GM12878 (cell line): ENCODE results near the gene SPSB2. TPM values are rescaled to one million over a fixed set of nuclear protein-coding genes. Genes with fewer than 3 reads are reported as not detected.

Experiments
- ATAC-seq: fragments of 200-7000 bp; cut with Tn5 transposase; 3 replicates; pipeline ENCODE4 v1.9.1; 2020; ENCODE audit warnings: mild to moderate bottlenecking, moderate library complexity
- BruUV-seq: library from RNA; stranded (reverse); fragments of 400-500 nt; replicated peaks from 2 replicates; lab custom pipeline; 2021; lab: Mats Ljungman, UMichigan
- CTCF ChIA-PET: fragments of 300-600 bp; sonication (Branson Sonifier 250); formaldehyde crosslinking; extraction: SDS; loops from one replicate; lab custom pipeline; 2021; ENCODE audit warnings: inconsistent platforms; lab: Yijun Ruan, JAX
- POLR2A ChIA-PET: fragments of 350-600 bp; formaldehyde crosslinking; extraction: SDS; loops from one replicate; lab custom pipeline; 2021; ENCODE audit warnings: inconsistent platforms; lab: Charles Lee
- RAD21 ChIA-PET: fragments of 300-600 bp; sonication (Branson Sonifier 250); formaldehyde crosslinking; loops from one replicate; lab custom pipeline; 2023; ENCODE audit warnings: antibody characterized with exemption; ENCODE audit not compliant: unreplicated experiment; lab: Charles Lee
- SMC1A ChIA-PET: fragments of 300-600 bp; sonication (Branson Sonifier 250); formaldehyde crosslinking; loops from one replicate; lab custom pipeline; 2023; ENCODE audit not compliant: unreplicated experiment, uncharacterized antibody; lab: Charles Lee
- DNase-seq: peaks from one replicate; pipeline ENCODE4 v3.0.0-alpha.2; 2011; ENCODE audit warnings: low read depth, low spot score
- FAIRE-seq: peaks from 3 replicates; lab custom pipeline; 2011; peaks lifted over from hg19 to GRCh38; lab: Jason Lieb, UNC
- H2AFZ ChIP-seq: 2 replicates; pipeline ENCODE4 v1.6.0; 2011; ENCODE audit warnings: low read depth, low read length, control low read depth; ENCODE audit not compliant: control insufficient read depth
- H3K27ac ChIP-seq: 2 replicates; pipeline ENCODE4 v1.5.1; 2011; ENCODE audit warnings: control low read depth; ENCODE audit not compliant: control insufficient read depth, insufficient read depth
- H3K27me3 ChIP-seq, 2 experiments: replicated peaks in 1 of 2; 2 replicates each; pipeline versions ENCODE4 v1.6.0 to v1.6.1; 2011; ENCODE audit warnings: low read length in 1 of 2; ENCODE audit not compliant: control insufficient read depth in 2 of 2, insufficient read depth in 2 of 2
- H3K36me3 ChIP-seq, 2 experiments: 2 replicates each; pipeline ENCODE4 v1.5.1; 2011; ENCODE audit warnings: low read length in 1 of 2; ENCODE audit not compliant: control insufficient read depth in 2 of 2, insufficient read depth in 2 of 2
- H3K4me1 ChIP-seq: 2 replicates; pipeline ENCODE4 v1.6.1; 2011; ENCODE audit warnings: mild to moderate bottlenecking, low read length, moderate library complexity, mixed read lengths; ENCODE audit not compliant: control insufficient read depth, insufficient read depth
- H3K4me2 ChIP-seq: 2 replicates; pipeline ENCODE4 v1.6.0; 2011; ENCODE audit warnings: control low read depth; ENCODE audit not compliant: control insufficient read depth, insufficient read depth
- H3K4me3 ChIP-seq: fragments of 200-600 bp; sonication (generic); 2 replicates; pipeline ENCODE4 v1.5.1; 2016
- H3K79me2 ChIP-seq: 2 replicates; pipeline ENCODE4 v1.6.0; 2011; ENCODE audit warnings: low read length; ENCODE audit not compliant: control insufficient read depth, insufficient read depth
- H3K9ac ChIP-seq: 2 replicates; pipeline ENCODE4 v1.8.0; 2011; ENCODE audit warnings: low read length, control low read depth, mixed read lengths; ENCODE audit not compliant: control insufficient read depth, insufficient read depth
- H3K9me3 ChIP-seq: replicated peaks from 3 replicates; pipeline ENCODE4 v1.5.1; 2011; ENCODE audit warnings: mild to moderate bottlenecking, low read length; ENCODE audit not compliant: control insufficient read depth, insufficient read depth
- H4K20me1 ChIP-seq: 2 replicates; pipeline ENCODE4 v1.6.0; 2011; ENCODE audit not compliant: control insufficient read depth, insufficient read depth
- DPF2 ChIP-seq: fragments of 450-650 bp; IDR thresholded peaks from 2 replicates; pipeline ENCODE4 v1.6.1; 2017; ENCODE audit warnings: mild to moderate bottlenecking
- EED ChIP-seq: sonication (generic); IDR thresholded peaks from 2 replicates; pipeline ENCODE4 v1.6.1; 2016; ENCODE audit warnings: antibody characterized with exemption, low read depth
- HDAC2 ChIP-seq: fragments of 200-600 bp; sonication (generic); IDR thresholded peaks from 2 replicates; pipeline ENCODE4 v1.6.1; 2017
- IKZF1 ChIP-seq: fragments of 450-650 bp; conservative IDR thresholded peaks from 2 replicates; pipeline ENCODE4 v1.6.1; 2017; ENCODE audit warnings: antibody characterized with exemption, mild to moderate bottlenecking
- IKZF2 ChIP-seq, 2 experiments: fragments of 450-650 bp; IDR thresholded peaks; 2 replicates each; pipeline ENCODE4 v1.6.1; 2017; ENCODE audit warnings: mild to moderate bottlenecking in 2 of 2, moderate library complexity in 2 of 2
- MEF2B ChIP-seq: fragments of 450-650 bp; IDR thresholded peaks from 2 replicates; pipeline ENCODE4 v1.6.1; 2018; ENCODE audit warnings: mild to moderate bottlenecking, moderate library complexity; ENCODE audit not compliant: partially characterized antibody, poor library complexity, severe bottlenecking
- NFIC ChIP-seq: IDR thresholded peaks from 2 replicates; pipeline ENCODE4 v1.6.1; 2012; ENCODE audit warnings: low read depth, mild to moderate bottlenecking, inconsistent platforms, low read length, moderate library complexity
- PBX3 ChIP-seq: IDR thresholded peaks from 2 replicates; pipeline ENCODE4 v1.6.1; 2011; ENCODE audit warnings: mild to moderate bottlenecking, low read depth, low read length, moderate library complexity; ENCODE audit not compliant: insufficient replicate concordance
- RELA ChIP-seq: fragments of 450-650 bp; IDR thresholded peaks from 2 replicates; pipeline ENCODE4 v1.8.0; 2014; ENCODE audit warnings: borderline replicate concordance; ENCODE audit not compliant: partially characterized antibody
- RUNX3 ChIP-seq: IDR thresholded peaks from 2 replicates; pipeline ENCODE4 v1.6.1; 2012; ENCODE audit warnings: low read length, inconsistent platforms
- SPI1 ChIP-seq: IDR thresholded peaks from 2 replicates; pipeline ENCODE4 v1.6.1; 2011; ENCODE audit warnings: low read depth, mild to moderate bottlenecking, low read length, moderate library complexity, borderline replicate concordance; ENCODE audit not compliant: insufficient read depth
- TARDBP ChIP-seq: IDR thresholded peaks from 2 replicates; pipeline ENCODE4 v1.6.1; 2016; ENCODE audit warnings: borderline replicate concordance
- WGBS: methylation state at CpG from one replicate; pipeline ENCODE4 v1.1.6; 2016; ENCODE audit warnings: low lambda C conversion rate; ENCODE audit not compliant: insufficient replicate concordance, insufficient coverage; ENCODE audit errors: missing lambda C conversion rate; 5-methylcytosine and 5-hydroxymethylcytosine counted together
- in situ Hi-C: fragments of 300-500 bp; cut with MboI; formaldehyde crosslinking; loops from 9 replicates; pipeline ENCODE4 v1.14.3; 2018; ENCODE audit warnings: mixed read lengths
- intact Hi-C: fragments of 100-400 bp; cut with micrococcal nuclease; formaldehyde crosslinking; loops from one replicate; pipeline ENCODE4 v1.14.2; 2022; ENCODE audit not compliant: unreplicated experiment
- polyA plus RNA-seq, 11 experiments: library from polyadenylated mRNA; depleted of rRNA in 4 of 11; unstranded in 6 of 11; stranded (reverse) in 5 of 11; fragments of >200 nt; fragmentation: Nextera tagmentation in 4 of 11; fragmentation: Illumina TruSeq in 1 of 11; extraction: Ambion mirVana in 4 of 11; extraction: Trizol in 1 of 11; gene quantifications; 1 replicate in 1 of 11; 2 replicates in 10 of 11; pipeline versions ENCODE4 v1.2.1 to v1.2.3, GENCODE V29; 2011 to 2016; ENCODE audit warnings: inconsistent platforms in 2 of 11, missing spikeins in 2 of 11, low read depth in 1 of 11
- total RNA-seq, 4 experiments: library from RNA; depleted of rRNA in 3 of 4; stranded (reverse); fragments of >200 nt in 3 of 4; fragmentation: Illumina TruSeq in 1 of 4; extraction: Trizol in 1 of 4; gene quantifications; 2 replicates each; pipeline versions ENCODE4 v1.2.1 to v1.2.3, GENCODE V29; 2013 to 2021
- TF ChIP-seq, protein P1 (sequence below): fragments of 450-650 bp; IDR thresholded peaks from 2 replicates; pipeline ENCODE4 v1.6.1; 2017; ENCODE audit warnings: low read depth, mild to moderate bottlenecking, moderate library complexity

The SPSB2 gene
- total and polyA plus RNA-seq, 10 of the 15 experiments (the other 5 are each of a cell fraction or from before 2014, with no cell fraction given) = 0.08 to 5.6 (median 2.7) TPM

DNA sequence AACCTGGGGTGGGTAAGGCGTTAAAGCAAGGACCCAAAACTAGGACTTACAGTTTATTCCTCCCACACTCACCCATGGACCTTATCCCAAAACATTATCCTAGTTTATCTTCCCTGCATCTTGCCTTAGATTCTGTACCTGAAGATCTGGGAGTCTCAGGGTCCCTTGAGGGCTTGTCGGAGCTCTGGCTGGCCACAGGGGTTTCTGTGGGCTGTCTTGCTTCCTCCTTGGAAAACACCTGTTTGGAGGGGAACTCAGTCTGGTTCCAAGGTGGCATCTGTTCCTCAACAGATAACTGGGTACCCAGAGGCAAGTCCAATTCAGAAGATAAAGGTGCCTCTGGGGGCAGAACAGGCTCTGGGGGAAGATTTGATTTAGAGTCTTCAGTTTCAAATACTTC, 23.7 kb downstream of the SPSB2 start:
- H3K36me3 ChIP-seq = peaks cover 0 to 15% of the 10 kb centered on the region in 2 experiments; a peak in 3 of 4 replicates
- peak overlapping the region; percentile 71; the same call in 1 of the 2 replicates for H3K9ac ChIP-seq
- 50% methylated on average over 2 of the region's 2 CpGs for WGBS
- no peaks in the 10 kb centered on the region for H3K27me3 ChIP-seq
- ChIA-PET SMC1A (interaction anchor here (1.4 to 5.0 kb wide), 5 partner anchors 9 to 83 kb away, joined by 3 to 22 read pairs (median 3); partner anchors contain the start of genes GNB3 and SPSB2), POLR2A (interaction anchor here (0.6 to 8.9 kb wide), 8 partner anchors 13 to 181 kb away, joined by 3 to 84 read pairs (median 4); partner anchors contain the start of genes SPSB2 and TPI1), CTCF (interaction anchor here (0.6 to 9.9 kb wide), 7 partner anchors 10 to 469 kb away, joined by 3 to 173 read pairs (median 5); partner anchors contain the start of genes SPSB2 and TPI1), RAD21 (interaction anchor here (1.0 to 1.6 kb wide), 2 partner anchors 9 to 97 kb away, joined by 3 to 6 read pairs; partner anchors contain the start of gene GNB3)
- peak overlapping the region; percentile 60 for H3K4me3 ChIP-seq
- H3K27ac ChIP-seq = peak overlapping the region; percentile 48
- intact Hi-C loops = no loop called here
- in situ Hi-C loops = no loop called here
- H3K4me1 ChIP-seq = peaks cover 28% of the 10 kb centered on the region
- no peak for DNase-seq
- peaks cover 38% of the 10 kb centered on the region for H3K79me2 ChIP-seq
- H3K4me2 ChIP-seq = peak overlapping the region; percentile 61
- H3K9me3 ChIP-seq = no peaks in the 10 kb centered on the region
- no TSS peak for BruUV-seq
- TF ChIP-seq DPF2 = 0 out of 2 replicates have a peak, but pooled peaks have one; percentile 37
- TF ChIP-seq, protein P1, sequence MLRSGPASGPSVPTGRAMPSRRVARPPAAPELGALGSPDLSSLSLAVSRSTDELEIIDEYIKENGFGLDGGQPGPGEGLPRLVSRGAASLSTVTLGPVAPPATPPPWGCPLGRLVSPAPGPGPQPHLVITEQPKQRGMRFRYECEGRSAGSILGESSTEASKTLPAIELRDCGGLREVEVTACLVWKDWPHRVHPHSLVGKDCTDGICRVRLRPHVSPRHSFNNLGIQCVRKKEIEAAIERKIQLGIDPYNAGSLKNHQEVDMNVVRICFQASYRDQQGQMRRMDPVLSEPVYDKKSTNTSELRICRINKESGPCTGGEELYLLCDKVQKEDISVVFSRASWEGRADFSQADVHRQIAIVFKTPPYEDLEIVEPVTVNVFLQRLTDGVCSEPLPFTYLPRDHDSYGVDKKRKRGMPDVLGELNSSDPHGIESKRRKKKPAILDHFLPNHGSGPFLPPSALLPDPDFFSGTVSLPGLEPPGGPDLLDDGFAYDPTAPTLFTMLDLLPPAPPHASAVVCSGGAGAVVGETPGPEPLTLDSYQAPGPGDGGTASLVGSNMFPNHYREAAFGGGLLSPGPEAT = peak; percentile 39; the same call in 1 of the 2 replicates
- TF ChIP-seq IKZF1 = peak; percentile 62
- TF ChIP-seq PBX3 = no peak
- TF ChIP-seq NFIC = 0 out of 2 replicates have a peak, but pooled peaks have one; percentile 38
- TF ChIP-seq RUNX3 = peak; percentile 74
- peak; percentile 55 to 60; a peak in 3 of 4 replicates for TF ChIP-seq IKZF2 (IDR thresholded peaks at IDR 0.05)
- no peak for TF ChIP-seq TARDBP
- peak; percentile 50 for TF ChIP-seq RELA
- peak; percentile 22; the same call in 1 of the 2 replicates for TF ChIP-seq EED
- peak; percentile 59 for TF ChIP-seq MEF2B
- TF ChIP-seq HDAC2 = no peak
- 0 out of 2 replicates have a peak, but pooled peaks have one; percentile 53 for TF ChIP-seq SPI1
- ATAC-seq = no peak
- no peaks in the 10 kb centered on the region for H4K20me1 ChIP-seq
- no peak overlapping the region for H2AFZ ChIP-seq
- FAIRE-seq = no peak
